Cerebellar nuclear complex (tissue), 1 donor: Measurements from ENCODE around the gene KLC1.

ENCODE experiments used
- DNase-seq, 2 experiments: peaks; one replicate each; lab custom pipeline; 2025; lab: John Stamatoyannopoulos, UW

Gene KLC1

DNA sequence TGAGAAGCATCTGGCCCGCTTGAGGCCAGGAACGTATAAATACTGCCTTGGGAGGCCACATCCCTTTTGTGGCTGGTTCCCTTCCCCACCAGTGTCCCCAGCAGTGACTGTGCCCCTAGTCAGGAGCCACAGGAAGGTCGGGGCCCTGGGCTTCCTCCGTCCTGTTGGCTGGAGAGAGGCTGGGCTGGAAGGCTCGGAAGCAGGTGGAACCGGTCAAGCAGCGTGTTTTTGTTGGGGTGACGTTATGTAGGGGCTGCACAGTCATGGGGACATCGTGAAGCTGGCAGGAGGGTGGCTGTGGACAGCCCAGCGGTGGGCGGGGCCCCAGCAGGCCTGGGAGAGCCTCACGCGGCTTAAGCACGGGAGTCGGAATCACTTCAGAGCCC lies 76.1 kb downstream of the KLC1 start:
- DNase-seq: no peak

- no peak for DNase-seq
These were observed 76.7 kb downstream of the KLC1 start for GRCh38 chr14:103705504-103706284.

DNA sequence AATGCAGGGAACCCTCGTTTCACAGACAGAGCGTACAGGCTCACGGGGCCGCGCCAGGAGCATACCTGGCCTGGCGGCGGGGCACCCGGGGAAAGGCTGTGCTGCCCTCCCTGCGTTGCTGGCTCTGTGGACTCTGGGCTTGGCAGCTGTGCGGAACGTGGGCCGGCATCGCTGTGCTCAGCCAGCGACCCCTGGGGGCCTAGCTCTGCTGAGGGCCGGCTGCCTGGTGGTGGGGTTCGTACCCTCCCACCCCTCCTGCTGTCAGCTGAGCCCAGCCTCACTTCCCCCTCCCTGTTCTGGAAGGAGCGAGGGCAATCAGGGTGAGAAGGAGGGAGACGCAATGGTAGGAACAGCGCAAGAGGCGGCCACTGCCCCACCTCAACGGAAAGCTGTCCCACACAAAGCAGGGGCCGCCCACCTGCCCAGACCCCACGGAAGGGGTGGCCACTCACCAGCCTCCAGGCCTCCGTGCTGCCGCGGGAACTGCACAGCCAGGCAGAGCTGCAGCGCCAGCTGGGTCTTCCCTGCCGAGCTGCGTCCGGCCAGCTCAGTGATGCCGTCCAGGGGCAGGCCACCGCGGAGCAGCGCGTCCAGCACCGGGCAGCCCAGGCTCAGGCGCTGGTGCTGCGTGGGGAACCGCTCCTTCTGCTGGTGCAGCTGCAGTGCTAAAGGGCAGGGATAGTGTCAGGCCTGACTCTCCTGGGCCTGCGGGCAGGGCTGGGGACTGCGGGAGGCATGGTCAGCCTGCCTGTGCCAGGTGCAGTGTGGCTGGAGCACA lies 77.7 kb downstream of the KLC1 start:
- DNase-seq: no peak

DNA sequence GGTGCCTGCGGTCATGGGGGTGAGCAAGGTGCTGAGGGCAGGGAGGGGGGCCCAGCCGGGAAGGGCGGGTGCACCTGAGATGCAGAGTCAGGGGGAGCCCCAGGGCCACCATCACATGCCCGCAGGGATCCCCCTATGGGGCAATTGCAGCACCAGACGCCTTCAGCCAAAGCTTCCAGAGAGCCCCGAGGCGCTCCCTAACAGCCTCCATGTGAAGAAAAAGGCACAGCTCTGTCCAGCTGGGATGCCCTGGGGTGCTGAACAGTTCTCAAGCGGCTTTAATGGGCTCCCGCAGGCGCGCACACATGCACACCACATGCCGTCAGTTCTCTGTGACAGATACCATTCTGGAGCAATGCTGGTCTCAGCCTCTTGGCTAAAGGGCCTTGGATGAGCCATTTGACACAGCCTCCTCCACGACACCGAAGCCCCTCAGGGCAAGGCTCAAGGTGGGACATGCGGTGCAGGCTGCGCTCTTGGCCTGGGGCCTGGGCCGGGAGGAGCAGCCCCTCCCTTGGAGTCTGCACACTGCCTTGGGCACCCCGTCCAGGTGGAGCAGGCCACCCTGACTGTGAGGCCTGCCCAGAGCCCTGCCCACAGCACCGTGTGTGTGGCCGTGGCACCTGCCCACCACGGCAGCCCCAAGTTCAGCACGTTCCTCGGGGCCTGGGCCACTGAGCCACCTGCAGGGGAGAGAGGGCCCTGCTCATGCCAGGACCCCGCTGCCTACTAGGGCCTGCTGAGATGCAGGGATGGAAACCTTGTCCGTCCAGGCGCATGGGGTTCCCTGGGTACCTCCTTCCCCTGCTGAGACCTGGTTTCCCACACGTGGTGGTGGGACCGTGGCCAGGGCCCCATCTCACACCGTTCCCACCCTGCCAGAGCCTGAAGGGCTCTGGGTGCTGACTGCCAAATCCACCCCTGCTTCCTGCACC lies 78.6 kb downstream of the KLC1 start:
- DNase-seq: no peak

GRCh38 chr14:103708750-103709187 lies 79.8 kb downstream of the KLC1 start:
- DNase-seq: peak; percentile 47 to 66

DNA sequence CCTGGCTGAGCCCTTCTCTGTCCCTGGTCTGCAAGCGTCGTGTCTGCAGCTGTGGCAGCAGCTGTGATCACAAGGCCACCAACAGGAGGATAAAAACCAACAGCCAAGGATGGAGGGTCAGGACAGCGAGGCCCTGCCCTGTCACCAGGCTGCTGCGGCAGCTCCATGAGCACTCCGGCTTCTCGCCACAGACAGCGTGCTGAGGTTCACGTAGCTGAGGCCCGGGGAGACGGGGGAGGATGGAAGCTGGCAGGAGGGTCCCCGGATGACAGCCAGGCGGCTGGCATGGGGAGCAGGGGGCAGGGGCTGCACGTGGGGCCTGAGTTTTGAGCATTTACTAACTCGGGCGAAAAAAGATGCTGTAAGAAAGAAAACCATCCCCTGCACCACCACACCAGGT lies 80.8 kb downstream of the KLC1 start:
- no peak for DNase-seq

DNA sequence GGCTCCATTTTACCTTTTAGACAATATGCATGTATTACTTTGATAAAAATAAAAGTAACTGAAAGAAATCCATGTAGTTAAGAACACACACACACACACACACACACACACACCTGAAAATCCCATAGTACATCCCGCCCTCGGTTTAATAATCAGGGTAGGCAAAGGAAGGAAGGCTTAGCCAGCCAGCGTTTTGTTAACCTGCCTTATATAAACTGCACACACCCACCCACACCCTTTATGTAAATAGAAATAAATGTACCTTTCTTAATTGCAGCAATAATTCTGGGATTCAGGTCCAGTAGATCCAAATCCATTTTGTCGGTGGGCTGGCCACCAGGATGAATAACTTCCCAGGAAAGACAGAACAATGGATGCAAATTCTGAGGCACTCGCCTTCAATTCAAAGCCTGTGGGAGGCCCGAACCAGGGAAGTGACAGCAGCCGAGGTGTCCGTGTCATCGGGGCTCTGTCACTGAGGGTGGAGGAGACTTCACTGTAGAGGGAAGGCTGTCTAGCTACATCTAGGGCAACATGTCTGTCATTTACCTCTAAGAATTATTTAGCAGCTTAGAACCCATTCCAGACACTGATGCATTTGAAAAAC lies 81.9 kb downstream of the KLC1 start:
- DNase-seq: no peak

DNA sequence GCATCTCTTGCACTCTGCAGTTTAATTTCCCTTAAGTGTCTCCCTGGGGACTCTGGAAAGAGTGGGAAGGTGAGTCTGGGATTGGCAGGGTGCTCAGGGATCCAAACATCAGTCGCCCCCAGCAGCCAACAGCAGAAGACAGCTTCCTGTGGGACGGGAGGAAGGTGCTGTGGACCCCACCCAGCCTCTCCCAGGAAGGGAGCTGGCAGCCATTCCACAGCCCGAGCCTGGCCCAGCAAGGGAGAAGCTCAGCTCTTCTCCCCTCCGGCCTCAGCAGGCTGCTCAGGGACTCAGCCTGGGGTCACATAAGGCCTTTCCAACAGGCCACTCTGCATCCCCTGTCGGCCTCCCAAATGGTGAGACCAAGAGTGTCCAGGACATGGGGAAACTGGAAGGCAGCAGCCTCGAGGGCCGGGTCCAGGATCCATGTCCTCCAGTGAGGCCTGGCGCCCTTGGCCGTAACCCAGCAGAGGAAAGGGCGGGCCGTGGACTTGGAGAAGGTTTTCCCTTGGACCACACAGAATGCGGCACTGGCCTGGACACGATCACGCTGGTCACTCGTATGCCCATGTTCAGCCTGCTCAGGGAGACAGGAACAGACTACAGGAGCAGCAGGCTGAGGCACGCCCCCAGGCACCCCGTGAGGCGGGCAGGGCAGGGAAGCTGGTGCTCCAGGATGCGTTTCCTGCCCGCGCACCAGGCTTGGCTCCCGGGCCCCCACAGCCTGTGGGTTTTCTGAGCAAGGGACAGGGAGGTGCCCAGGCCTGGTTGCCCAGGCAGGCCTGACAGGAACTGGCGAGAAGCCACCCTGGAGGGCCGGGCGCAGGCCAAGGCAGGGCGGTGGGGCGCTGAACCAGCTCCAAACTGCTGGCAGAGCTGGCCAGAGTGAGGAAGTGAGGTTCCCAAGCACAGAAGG lies 82.8 kb downstream of the KLC1 start:
- DNase-seq: peak; percentile 32 to 83

- no peak for DNase-seq
These were observed 83.7 kb downstream of the KLC1 start for GRCh38 chr14:103712633-103713247.

GRCh38 chr14:103713304-103714062 lies 84.5 kb downstream of the KLC1 start:
- DNase-seq: no peak

DNA sequence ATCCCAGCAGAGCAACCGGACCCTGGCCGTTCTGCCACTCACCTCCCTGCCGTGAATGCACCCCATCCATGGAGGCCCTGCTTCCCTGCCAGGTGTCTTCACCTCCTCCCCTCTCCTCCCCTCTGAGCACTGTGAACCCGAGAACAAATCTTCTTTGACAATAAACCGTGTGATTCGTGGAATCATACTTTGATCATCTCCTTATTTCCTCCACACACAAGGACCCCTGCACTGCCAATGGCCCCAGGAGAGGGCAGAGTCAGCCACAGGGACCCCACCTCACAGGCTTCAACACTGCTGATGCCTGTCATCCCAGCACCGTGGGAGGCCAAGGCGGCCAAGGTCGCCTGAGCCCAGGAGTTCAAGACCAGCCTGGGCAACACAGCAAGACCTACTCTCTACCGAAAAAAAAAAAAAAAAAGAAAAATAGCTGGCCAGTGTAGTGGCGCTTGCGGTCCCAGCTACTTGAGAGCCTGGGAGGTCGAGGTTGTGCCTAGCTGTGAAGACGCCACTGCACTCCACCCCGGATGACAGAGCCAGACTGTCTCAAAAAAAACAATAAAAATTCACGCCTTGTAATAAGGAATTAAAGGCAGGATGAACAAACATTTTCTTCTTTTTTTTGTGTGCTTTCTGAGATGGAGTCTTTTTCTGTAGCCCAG lies 85.2 kb downstream of the KLC1 start:
- no peak for DNase-seq

DNA sequence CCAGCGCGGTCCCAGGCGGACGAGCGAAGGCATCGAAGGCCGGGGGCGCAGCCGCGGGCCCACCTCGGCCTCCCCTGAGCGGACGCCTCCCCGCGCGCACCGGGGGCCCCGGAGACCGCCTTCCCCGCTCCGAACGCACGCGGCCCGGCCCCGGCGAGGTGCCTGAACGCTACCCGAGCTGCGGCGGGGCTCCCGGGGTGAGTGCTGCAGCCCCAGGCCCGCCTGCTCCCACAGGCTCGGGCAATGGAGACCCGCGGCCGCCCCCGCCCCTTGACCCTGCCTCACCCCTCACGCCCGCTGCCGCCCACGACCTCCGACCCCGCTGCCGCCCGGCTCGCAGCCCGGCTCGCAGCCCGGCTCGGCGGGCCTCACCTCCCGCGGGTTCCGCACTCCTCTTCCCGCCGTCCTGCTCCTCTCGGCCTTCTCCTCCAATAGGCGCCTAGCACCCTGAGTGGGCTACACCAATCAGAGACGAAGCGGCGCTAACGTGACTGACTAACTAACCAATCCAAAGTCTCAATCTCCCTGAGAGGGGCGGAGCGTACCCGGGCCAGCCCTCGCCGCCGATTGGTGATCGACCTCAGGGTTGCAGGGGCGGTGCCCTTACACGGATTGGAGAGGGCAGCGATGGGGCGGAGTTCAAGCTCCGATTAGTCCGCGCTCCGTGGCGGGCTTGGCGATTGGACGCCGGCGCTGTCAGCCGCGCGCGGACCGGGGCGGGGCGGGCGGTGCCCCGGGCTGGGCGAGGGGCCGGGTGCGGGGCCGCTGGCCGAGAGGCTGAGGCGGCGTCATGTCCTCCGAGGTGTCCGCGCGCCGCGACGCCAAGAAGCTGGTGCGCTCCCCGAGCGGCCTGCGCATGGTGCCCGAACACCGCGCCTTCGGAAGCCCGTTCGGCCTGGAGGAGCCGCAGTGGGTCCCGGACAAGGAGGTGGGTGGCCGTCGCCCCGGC lies 86.3 kb downstream of the KLC1 start, which contains the start of the genes XRCC3 and ZFYVE21:
Gene XRCC3, minus strand, starts transcription at position 400 of the 949 bp plus-strand sequence. CDS start 4,364 bp downstream, outside the sequence.
Gene ZFYVE21, plus strand, starts transcription at position 759 of the 949 bp plus-strand sequence. Its CDS starts 32 bp downstream, at position 791.
- DNase-seq: peak; percentile 94 to 97

DNA sequence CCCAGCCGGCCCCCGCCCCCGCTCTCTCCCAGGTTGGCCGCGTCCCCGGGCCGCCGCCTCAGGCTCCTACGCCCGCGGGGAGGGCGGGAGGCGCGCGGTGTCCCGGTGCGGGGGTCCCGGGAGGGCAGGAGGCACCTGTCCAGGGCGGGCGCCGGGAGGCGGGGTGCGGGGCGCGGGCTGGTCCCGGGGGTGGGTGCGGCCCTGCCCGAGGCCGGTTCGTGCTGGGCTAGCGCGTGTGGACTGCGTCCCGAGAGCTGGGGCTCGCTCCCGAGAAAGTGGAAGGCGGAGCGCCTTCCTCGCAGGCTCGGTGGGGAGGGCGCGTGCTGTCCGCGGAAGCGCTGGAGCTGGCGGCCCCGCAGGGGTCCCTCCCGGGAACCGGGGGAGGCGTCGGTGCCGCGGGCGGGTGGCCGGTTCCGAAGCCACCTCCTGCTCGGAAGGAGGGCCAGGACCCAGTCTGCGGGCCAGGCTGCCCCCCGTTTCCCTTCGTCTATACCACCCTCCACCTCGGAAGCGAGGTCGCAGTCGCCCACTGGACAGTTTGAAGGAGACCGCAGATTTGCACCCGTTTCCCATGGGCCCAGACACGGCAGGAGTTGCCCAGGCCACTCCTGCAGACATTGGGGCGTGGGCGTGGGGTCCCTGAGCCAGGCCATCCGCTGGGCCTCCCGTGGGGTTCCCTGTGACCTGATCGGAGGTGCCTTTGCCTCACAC lies 87.2 kb downstream of the KLC1 start:
- no peak for DNase-seq

GRCh38 chr14:103716899-103717411 lies 87.9 kb downstream of the KLC1 start:
- DNase-seq: no peak

DNA sequence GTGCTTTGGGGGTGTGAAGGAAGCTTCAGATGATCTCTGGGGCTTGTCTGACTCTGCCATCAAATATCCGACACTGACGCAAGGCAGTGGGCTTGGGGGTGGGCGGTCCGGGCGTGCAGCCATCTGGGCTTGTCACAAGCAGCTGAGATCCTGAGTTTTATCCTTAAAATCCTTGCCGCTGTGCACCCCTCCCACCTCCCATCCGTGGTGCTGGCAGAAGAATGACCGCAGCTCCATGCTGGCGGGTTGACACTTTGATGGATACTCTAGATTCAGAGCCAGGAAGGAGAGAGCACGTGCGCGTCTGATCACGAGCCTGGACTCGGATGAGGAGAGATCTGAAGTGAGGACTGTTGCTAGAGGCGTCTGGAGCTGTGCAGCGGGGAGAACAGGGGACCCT lies 89.6 kb downstream of the KLC1 start:
- DNase-seq: no peak

- DNase-seq: no peak
These were observed 90.7 kb downstream of the KLC1 start for GRCh38 chr14:103719751-103720150.
